ENCODE data around the gene KLHL29.

The KLHL29 gene

GRCh38 chr2:23506531-23507266, 121.7 kb downstream of the KLHL29 start:
- no peak for TF ChIP-seq CTCF (IDR thresholded peaks at IDR 0.05)

GRCh38 chr2:23507267-23508065, 122.5 kb downstream of the KLHL29 start:
- no peak for DNase-seq (ENCODE audit: low spot score)

More at GRCh38 chr2:23506531-23507266, 121.7 kb downstream of the KLHL29 start:
- DNase-seq (ENCODE audit: low spot score) = no peak
- H3K4me3 ChIP-seq = no peak overlapping the region
- no peak overlapping the region for H3K27ac ChIP-seq

GRCh38 chr2:23508066-23508390, 123.0 kb downstream of the KLHL29 start:
- no peak for DNase-seq (ENCODE audit: low spot score)
- TF ChIP-seq CTCF (IDR thresholded peaks at IDR 0.05) = no peak
- Histone ChIP-seq H3K4me3 (no peak overlapping the region), H3K27ac (no peak overlapping the region)

More at GRCh38 chr2:23507267-23508065, 122.5 kb downstream of the KLHL29 start:
- no peak for TF ChIP-seq CTCF (IDR thresholded peaks at IDR 0.05)
- no peak overlapping the region for H3K27ac ChIP-seq
- H3K4me3 ChIP-seq = no peak overlapping the region

GRCh38 chr2:23509103-23509502, 124.1 kb downstream of the KLHL29 start:
- H3K27ac ChIP-seq = no peak overlapping the region
- no peak for TF ChIP-seq CTCF (IDR thresholded peaks at IDR 0.05)
- no peak overlapping the region for H3K4me3 ChIP-seq
- no peak for DNase-seq (ENCODE audit: low spot score)

GRCh38 chr2:23509596-23510292, 124.8 kb downstream of the KLHL29 start:
- DNase-seq (ENCODE audit: low spot score) = no peak
- no peak for TF ChIP-seq CTCF (IDR thresholded peaks at IDR 0.05)
- no peak overlapping the region for H3K4me3 ChIP-seq
- H3K27ac ChIP-seq = no peak overlapping the region

GRCh38 chr2:23510471-23510870, 125.5 kb downstream of the KLHL29 start:
- H3K4me3 ChIP-seq = no peak overlapping the region
- DNase-seq (ENCODE audit: low spot score) = no peak
- H3K27ac ChIP-seq = no peak overlapping the region
- TF ChIP-seq CTCF (IDR thresholded peaks at IDR 0.05) = no peak
